Left hindlimb (tissue), 1 donor: Measurements from ENCODE around the gene USP47.
"Not testable (repeated sequence)": the region's sequence is repeated elsewhere in the genome, so short reads cannot be mapped to it uniquely, and the experiment has no call there.

Experiments used
- DNase-seq: peaks from one replicate; pipeline ENCODE4 v3.0.0-alpha.2; 2018

Gene USP47

GRCh38 chr11:11826260-11826659 is 15.5 kb upstream of the USP47 start:
- no peak for DNase-seq

- no peak for DNase-seq
Measured at GRCh38 chr11:11827272-11827671, 14.5 kb upstream of the USP47 start.

GRCh38 chr11:11831406-11831805 is 10.4 kb upstream of the USP47 start:
- not testable (repeated sequence) for DNase-seq

- DNase-seq, result no peak
Measured at GRCh38 chr11:11836676-11837231, 5.0 kb upstream of the USP47 start.

- DNase-seq, result no peak
Measured at GRCh38 chr11:11839718-11840117, 2.1 kb upstream of the USP47 start.

GRCh38 chr11:11841116-11841722 is 553 bp upstream of the USP47 start:
- no peak for DNase-seq

- DNase-seq, result peak; percentile 77
Measured at GRCh38 chr11:11842421-11843008, 743 bp downstream of the USP47 start.

- no peak for DNase-seq
Measured at GRCh38 chr11:11843211-11843621, 1.4 kb downstream of the USP47 start.

GRCh38 chr11:11843642-11844041 is 1.9 kb downstream of the USP47 start:
- DNase-seq, result no peak

- DNase-seq, result no peak
Measured at GRCh38 chr11:11844272-11844671, 2.5 kb downstream of the USP47 start.

- DNase-seq, result no peak
Measured at GRCh38 chr11:11845071-11845470, 3.3 kb downstream of the USP47 start.

- DNase-seq, result no peak
Measured at GRCh38 chr11:11845551-11845950, 3.8 kb downstream of the USP47 start.

- no peak for DNase-seq
Measured at GRCh38 chr11:11847082-11847481, 5.3 kb downstream of the USP47 start.

- no peak for DNase-seq
Measured at GRCh38 chr11:11848891-11849746, 7.3 kb downstream of the USP47 start.

GRCh38 chr11:11850668-11851067 is 8.9 kb downstream of the USP47 start:
- no peak for DNase-seq

- no peak for DNase-seq
Measured at GRCh38 chr11:11856638-11857037, 14.9 kb downstream of the USP47 start.

- DNase-seq, result no peak
Measured at GRCh38 chr11:11857769-11858168, 16.0 kb downstream of the USP47 start.

- DNase-seq, result no peak
Measured at GRCh38 chr11:11858676-11859075, 16.9 kb downstream of the USP47 start.

- no peak for DNase-seq
Measured at GRCh38 chr11:11860103-11860979, 18.6 kb downstream of the USP47 start.

GRCh38 chr11:11862999-11863398 is 21.2 kb downstream of the USP47 start:
- no peak for DNase-seq

GRCh38 chr11:11864332-11864731 is 22.6 kb downstream of the USP47 start:
- no peak for DNase-seq

GRCh38 chr11:11864803-11865202 is 23.0 kb downstream of the USP47 start:
- no peak for DNase-seq

GRCh38 chr11:11865449-11865848 is 23.7 kb downstream of the USP47 start:
- DNase-seq, result no peak
